WTC11 (cell line): ENCODE data around the gene BBS5. TPM values are rescaled to one million over a fixed set of nuclear protein-coding genes. Genes with fewer than 3 reads are reported as not detected.

Experiments used
- ATAC-seq: fragments of 200-7000 bp; cut with Tn5 transposase; 2 replicates; pipeline ENCODE4 v1.10.0; 2021; ENCODE audit warnings: mild to moderate bottlenecking, moderate library complexity
- CTCF ChIA-PET: fragments of 300-600 bp; sonication (Branson Sonifier 250); formaldehyde crosslinking; loops from one replicate; lab custom pipeline; 2021; ENCODE audit warnings: antibody characterized with exemption; lab: Charles Lee
- POLR2A ChIA-PET: fragments of 350-600 bp; sonication (Branson Sonifier 250); formaldehyde crosslinking; loops from one replicate; lab custom pipeline; 2021; ENCODE audit warnings: antibody characterized with exemption; lab: Charles Lee
- DNase-seq: peaks from one replicate; pipeline ENCODE4 v3.0.0; 2021; ENCODE audit warnings: low spot score
- H3K27ac Mint-ChIP-seq: 2 replicates; pipeline ENCODE4 v1.8.0; 2021; ENCODE audit warnings: mixed read lengths
- H3K27me3 Mint-ChIP-seq: 2 replicates; pipeline ENCODE4 v1.8.0; 2021; ENCODE audit warnings: low read depth, mild to moderate bottlenecking, moderate library complexity, mixed read lengths
- H3K36me3 Mint-ChIP-seq: 2 replicates; pipeline ENCODE4 v1.8.0; 2021; ENCODE audit warnings: mixed read lengths
- H3K4me1 Mint-ChIP-seq: 2 replicates; pipeline ENCODE4 v1.8.0; 2022; ENCODE audit warnings: mixed read lengths
- H3K4me3 Mint-ChIP-seq: 2 replicates; pipeline ENCODE4 v1.8.0; 2021; ENCODE audit warnings: mild to moderate bottlenecking, moderate library complexity, mixed read lengths
- H3K9me3 Mint-ChIP-seq: 2 replicates; pipeline ENCODE4 v1.8.0; 2021; ENCODE audit warnings: mixed read lengths
- AFF4 ChIP-seq: sonication (generic); formaldehyde crosslinking; IDR thresholded peaks from 2 replicates; pipeline ENCODE4 v1.8.1; 2023; ENCODE audit warnings: mild to moderate bottlenecking, missing genetic modification reagents, borderline replicate concordance
- CREB1 ChIP-seq: sonication (generic); formaldehyde crosslinking; IDR thresholded peaks from 2 replicates; pipeline ENCODE4 v1.8.0; 2023; ENCODE audit warnings: mild to moderate bottlenecking, missing genetic modification reagents
- CREM ChIP-seq: sonication (generic); formaldehyde crosslinking; IDR thresholded peaks from 2 replicates; pipeline ENCODE4 v1.8.1; 2022; ENCODE audit warnings: mild to moderate bottlenecking, missing genetic modification reagents, moderate library complexity
- CTCF ChIP-seq: fragments of 200-600 bp; IDR thresholded peaks from 2 replicates; pipeline ENCODE4 v1.8.0; 2022; ENCODE audit warnings: antibody characterized with exemption
- EMX1 ChIP-seq: fragments of 250-450 bp; sonication (Bioruptor Pico); IDR thresholded peaks from 2 replicates; pipeline ENCODE4 v1.8.0; 2021; ENCODE audit warnings: mild to moderate bottlenecking
- ESRRA ChIP-seq: sonication (generic); formaldehyde crosslinking; IDR thresholded peaks from 2 replicates; pipeline ENCODE4 v1.8.1; 2022; ENCODE audit warnings: mild to moderate bottlenecking, missing genetic modification reagents, borderline replicate concordance
- FOXK1 ChIP-seq: sonication (generic); formaldehyde crosslinking; IDR thresholded peaks from 2 replicates; pipeline ENCODE4 v1.8.0; 2022; ENCODE audit warnings: mild to moderate bottlenecking, moderate library complexity, missing genetic modification reagents
- FOXP4 ChIP-seq: sonication (generic); formaldehyde crosslinking; IDR thresholded peaks from 2 replicates; pipeline ENCODE4 v1.8.0; 2022; ENCODE audit warnings: mild to moderate bottlenecking, missing genetic modification reagents
- GTF2I ChIP-seq: fragments of 250-450 bp; sonication (Bioruptor Pico); conservative IDR thresholded peaks from 2 replicates; pipeline ENCODE4 v1.4.0; 2021; ENCODE audit warnings: mild to moderate bottlenecking
- JAZF1 ChIP-seq: fragments of 250-450 bp; sonication (Bioruptor Pico); IDR thresholded peaks from 2 replicates; pipeline ENCODE4 v1.9.0; 2021; ENCODE audit warnings: moderate library complexity, mild to moderate bottlenecking, inconsistent platforms
- MYBL2 ChIP-seq: sonication (generic); formaldehyde crosslinking; IDR thresholded peaks from 2 replicates; pipeline ENCODE4 v1.8.1; 2023; ENCODE audit warnings: mild to moderate bottlenecking, moderate library complexity, missing genetic modification reagents
- PREB ChIP-seq: sonication (generic); formaldehyde crosslinking; IDR thresholded peaks from 2 replicates; pipeline ENCODE4 v1.8.1; 2022; ENCODE audit warnings: mild to moderate bottlenecking, missing genetic modification reagents, moderate library complexity, borderline replicate concordance
- TP53 ChIP-seq: sonication (generic); formaldehyde crosslinking; IDR thresholded peaks from 2 replicates; pipeline ENCODE4 v1.8.1; 2023; ENCODE audit warnings: mild to moderate bottlenecking, missing genetic modification reagents
- USF2 ChIP-seq: sonication (generic); formaldehyde crosslinking; IDR thresholded peaks from 2 replicates; pipeline ENCODE4 v1.8.1; 2023; ENCODE audit warnings: mild to moderate bottlenecking, missing genetic modification reagents, moderate library complexity
- ZNF121 ChIP-seq: sonication (generic); formaldehyde crosslinking; IDR thresholded peaks from 2 replicates; pipeline ENCODE4 v1.8.0; 2023; ENCODE audit warnings: missing genetic modification reagents
- ZNF232 ChIP-seq: sonication (generic); formaldehyde crosslinking; IDR thresholded peaks from 2 replicates; pipeline ENCODE4 v1.8.0; 2022; ENCODE audit warnings: mild to moderate bottlenecking, missing genetic modification reagents
- ZNF416 ChIP-seq: fragments of 250-450 bp; sonication (Bioruptor Pico); IDR thresholded peaks from 2 replicates; pipeline ENCODE4 v1.9.0; 2021; ENCODE audit warnings: mild to moderate bottlenecking, inconsistent platforms
- ZNF423 ChIP-seq: fragments of 250-450 bp; sonication (Bioruptor Pico); IDR thresholded peaks from 2 replicates; pipeline ENCODE4 v2.1.2; 2022; ENCODE audit warnings: mild to moderate bottlenecking, moderate library complexity
- ZNF425 ChIP-seq: fragments of 250-450 bp; sonication (Bioruptor Pico); conservative IDR thresholded peaks from 2 replicates; pipeline ENCODE4 v1.9.0; 2021; ENCODE audit warnings: mild to moderate bottlenecking
- total RNA-seq: library from RNA; stranded (reverse); gene quantifications from 3 replicates; pipeline ENCODE4 v1.2.3, GENCODE V29; 2021

BBS5 gene
- total RNA-seq, 1 experiment from 2014 or later: 0.90 TPM

GRCh38 chr2:169485650-169486138, 6.4 kb downstream of the BBS5 start (continued):
- no peak for TF ChIP-seq CREM (CRISPR knock-in tag)
- no peak for TF ChIP-seq ESRRA (CRISPR knock-in tag)
- no peak for TF ChIP-seq TP53 (CRISPR knock-in tag)
- TF ChIP-seq FOXP4 (CRISPR knock-in tag): no peak

- no peak overlapping the region for H3K4me3 Mint-ChIP-seq
- H3K4me1 Mint-ChIP-seq: no peaks in the 10 kb centered on the region
- TF ChIP-seq JAZF1 (CRISPR knock-in tag) (no peak), FOXK1 (CRISPR knock-in tag) (no peak), PREB (no peak), GTF2I (no peak), USF2 (CRISPR knock-in tag) (no peak), ZNF416 (no peak), ZNF121 (CRISPR knock-in tag) (no peak), CTCF (no peak), MYBL2 (CRISPR knock-in tag) (no peak), CREB1 (no peak), EMX1 (CRISPR knock-in tag) (no peak), ZNF425 (CRISPR knock-in tag) (no peak), ZNF232 (CRISPR knock-in tag) (no peak), AFF4 (CRISPR knock-in tag) (no peak), ZNF423 (CRISPR knock-in tag) (no peak)
- ChIA-PET POLR2A (no interaction called here), CTCF (no interaction called here)
- no peak for ATAC-seq
- no peak for DNase-seq
- H3K27me3 Mint-ChIP-seq: peaks cover 19% of the 10 kb centered on the region
- no peak overlapping the region for H3K27ac Mint-ChIP-seq
- H3K36me3 Mint-ChIP-seq: no peaks in the 10 kb centered on the region
- peaks cover 5% of the 10 kb centered on the region for H3K9me3 Mint-ChIP-seq
Measured at GRCh38 chr2:169486487-169486886, 7.2 kb downstream of the BBS5 start.
